Measurements from ENCODE around the gene HEATR3.
"Not testable (repeated sequence)": the region's sequence is repeated elsewhere in the genome, so short reads cannot be mapped to it uniquely, and the experiment has no call there.

Gene HEATR3

GRCh38 chr16:50114357-50115129 is 48.8 kb downstream of the HEATR3 start:
- DNase-seq: no peak

- DNase-seq: no peak
Measured at GRCh38 chr16:50120711-50121110, 54.9 kb downstream of the HEATR3 start.

GRCh38 chr16:50121278-50121677 is 55.5 kb downstream of the HEATR3 start:
- DNase-seq: no peak

GRCh38 chr16:50121721-50122445 is 56.1 kb downstream of the HEATR3 start:
- no peak for DNase-seq

GRCh38 chr16:50123417-50123816 is 57.6 kb downstream of the HEATR3 start:
- no peak for DNase-seq

GRCh38 chr16:50124769-50125168 is 59.0 kb downstream of the HEATR3 start:
- no peak for DNase-seq

GRCh38 chr16:50126183-50126582 is 60.4 kb downstream of the HEATR3 start:
- DNase-seq: no peak

- DNase-seq: not testable (repeated sequence)
Measured at GRCh38 chr16:50132571-50132970, 66.8 kb downstream of the HEATR3 start.

GRCh38 chr16:50133214-50133613 is 67.4 kb downstream of the HEATR3 start:
- DNase-seq: no peak

GRCh38 chr16:50136399-50136798 is 70.6 kb downstream of the HEATR3 start:
- DNase-seq: no peak

GRCh38 chr16:50137268-50137667 is 71.5 kb downstream of the HEATR3 start:
- no peak for DNase-seq

- no peak for DNase-seq
Measured at GRCh38 chr16:50139580-50139979, 73.8 kb downstream of the HEATR3 start.

- DNase-seq: no peak
Measured at GRCh38 chr16:50144211-50144610, 78.4 kb downstream of the HEATR3 start.

GRCh38 chr16:50146479-50147435 is 81.0 kb downstream of the HEATR3 start:
- no peak for DNase-seq

GRCh38 chr16:50151322-50151721 is 85.6 kb downstream of the HEATR3 start:
- no peak for DNase-seq

GRCh38 chr16:50151756-50152155 is 86.0 kb downstream of the HEATR3 start:
- no peak for DNase-seq

GRCh38 chr16:50152351-50152806 is 86.6 kb downstream of the HEATR3 start:
- peak; percentile 13 to 46 for DNase-seq

- DNase-seq: peak; percentile 77 to 78
Measured at GRCh38 chr16:50152807-50153595, 87.2 kb downstream of the HEATR3 start, which contains the start of gene TENT4B. TENT4B (plus strand) TSS chr16:50153306; CDS start chr16:50153622, 316 bp downstream.

GRCh38 chr16:50153596-50154419 is 88.0 kb downstream of the HEATR3 start:
- DNase-seq: no peak

- DNase-seq: no peak
Measured at GRCh38 chr16:50154420-50154950, 88.7 kb downstream of the HEATR3 start.

GRCh38 chr16:50155925-50156324 is 90.2 kb downstream of the HEATR3 start:
- DNase-seq: no peak

Measured in bone marrow (tissue), 2 donors.